22Rv1 (cell line): ENCODE measurements around the gene KHDC4.

ENCODE experiments used
- ZFX ChIP-seq: fragments of 450-650 bp; IDR thresholded peaks from 2 replicates; pipeline ENCODE4 v1.6.1; 2017; ENCODE audit warnings: antibody characterized with exemption, borderline replicate concordance
- TF ChIP-seq, protein P1 (sequence below): fragments of 450-650 bp; IDR thresholded peaks from 2 replicates; pipeline ENCODE4 v1.5.1; 2017; ENCODE audit warnings: mild to moderate bottlenecking

DNA sequence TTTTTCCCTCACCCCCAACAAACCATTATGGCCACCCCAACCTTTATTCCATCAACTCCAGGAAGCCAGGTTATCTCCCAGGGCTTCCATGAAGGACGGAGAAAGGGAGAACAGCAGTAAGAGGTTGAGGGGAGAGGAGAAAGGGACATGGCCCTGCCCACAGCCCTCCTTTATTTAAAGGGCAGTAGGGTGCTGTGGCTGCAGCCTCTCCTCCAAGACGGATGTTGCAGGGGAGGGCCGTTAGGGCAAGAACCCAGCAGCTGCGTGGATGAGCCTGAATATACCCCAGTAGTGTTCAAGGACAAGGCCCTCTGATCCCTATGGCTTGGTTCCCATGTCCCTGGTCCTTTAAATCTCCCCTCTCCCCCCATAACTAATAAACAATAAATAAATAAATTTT, 13.1 kb upstream of the KHDC4 start:
- TF ChIP-seq, protein P1, sequence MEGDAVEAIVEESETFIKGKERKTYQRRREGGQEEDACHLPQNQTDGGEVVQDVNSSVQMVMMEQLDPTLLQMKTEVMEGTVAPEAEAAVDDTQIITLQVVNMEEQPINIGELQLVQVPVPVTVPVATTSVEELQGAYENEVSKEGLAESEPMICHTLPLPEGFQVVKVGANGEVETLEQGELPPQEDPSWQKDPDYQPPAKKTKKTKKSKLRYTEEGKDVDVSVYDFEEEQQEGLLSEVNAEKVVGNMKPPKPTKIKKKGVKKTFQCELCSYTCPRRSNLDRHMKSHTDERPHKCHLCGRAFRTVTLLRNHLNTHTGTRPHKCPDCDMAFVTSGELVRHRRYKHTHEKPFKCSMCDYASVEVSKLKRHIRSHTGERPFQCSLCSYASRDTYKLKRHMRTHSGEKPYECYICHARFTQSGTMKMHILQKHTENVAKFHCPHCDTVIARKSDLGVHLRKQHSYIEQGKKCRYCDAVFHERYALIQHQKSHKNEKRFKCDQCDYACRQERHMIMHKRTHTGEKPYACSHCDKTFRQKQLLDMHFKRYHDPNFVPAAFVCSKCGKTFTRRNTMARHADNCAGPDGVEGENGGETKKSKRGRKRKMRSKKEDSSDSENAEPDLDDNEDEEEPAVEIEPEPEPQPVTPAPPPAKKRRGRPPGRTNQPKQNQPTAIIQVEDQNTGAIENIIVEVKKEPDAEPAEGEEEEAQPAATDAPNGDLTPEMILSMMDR = no peak
- TF ChIP-seq ZFX = no peak
